GM19239 (cell line): ENCODE data around the gene PBLD.

Experiments used
- DNase-seq: peaks from one replicate; pipeline ENCODE4 v3.0.0; 2011; ENCODE audit warnings: low spot score; ENCODE audit not compliant: insufficient read length
- FAIRE-seq: peaks from 2 replicates; lab custom pipeline; 2011; peaks lifted over from hg19 to GRCh38; lab: Jason Lieb, UNC

PBLD gene

DNA sequence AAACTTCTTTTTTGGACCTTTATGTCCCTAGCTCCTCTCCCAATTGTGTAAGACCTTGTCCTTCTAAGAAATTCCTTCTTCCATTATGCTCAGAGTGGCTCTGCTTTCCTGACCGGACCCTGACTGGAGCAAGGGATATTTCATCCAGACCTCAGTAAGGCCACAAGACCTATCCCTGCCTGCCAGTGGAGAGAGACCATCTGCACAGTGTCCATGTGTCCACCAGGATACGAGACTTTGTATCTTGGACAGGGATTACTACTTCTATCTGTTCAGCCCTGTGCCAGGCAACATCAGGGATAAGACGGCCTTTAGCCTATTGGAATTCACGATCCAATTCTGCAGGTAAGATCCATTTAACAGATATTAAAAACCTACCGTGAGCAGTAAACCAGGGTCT lies 93.7 kb downstream of the PBLD start:
- DNase-seq (no peak), FAIRE-seq (no peak)

DNA sequence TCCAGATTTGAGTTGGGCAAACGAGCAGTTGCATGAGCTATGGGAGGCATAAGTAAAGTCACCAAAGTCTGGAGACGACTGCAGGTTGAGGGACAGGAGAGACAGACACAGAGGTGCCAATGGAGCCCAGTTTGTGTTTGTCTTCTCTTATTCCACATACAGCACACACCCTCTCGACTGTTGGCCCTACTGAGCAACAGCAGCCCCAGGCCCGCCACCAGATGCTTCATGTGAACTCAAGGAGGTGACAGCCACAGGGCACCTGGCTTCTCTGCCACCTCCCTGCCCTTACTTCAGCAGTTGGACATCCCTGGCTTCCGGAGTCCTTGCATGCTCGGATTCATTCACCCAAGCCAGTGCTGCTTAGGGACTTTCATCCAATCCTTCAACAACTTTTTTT lies 94.4 kb downstream of the PBLD start:
- no peak for DNase-seq

DNA sequence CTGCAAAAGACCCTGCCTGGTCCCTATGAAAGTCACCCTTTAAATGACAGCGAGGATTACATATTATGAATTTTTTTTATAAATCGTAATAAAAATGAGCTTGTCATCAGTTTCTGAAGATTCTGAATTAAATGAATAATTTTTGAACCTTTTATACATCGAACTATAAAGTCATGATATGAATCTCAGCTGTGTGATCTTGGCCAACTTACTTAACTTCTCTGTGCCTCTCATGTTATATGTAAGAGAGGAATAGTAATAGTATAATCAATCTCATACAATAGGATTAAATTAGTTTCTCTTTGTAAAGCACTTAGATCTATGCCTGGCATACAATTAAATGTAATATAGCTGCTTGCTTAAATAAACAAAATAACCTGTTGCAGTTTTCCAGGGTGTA lies 95.6 kb downstream of the PBLD start:
- FAIRE-seq: no peak

More for the DNA sequence above, 94.4 kb downstream of the PBLD start:
- no peak for FAIRE-seq

DNA sequence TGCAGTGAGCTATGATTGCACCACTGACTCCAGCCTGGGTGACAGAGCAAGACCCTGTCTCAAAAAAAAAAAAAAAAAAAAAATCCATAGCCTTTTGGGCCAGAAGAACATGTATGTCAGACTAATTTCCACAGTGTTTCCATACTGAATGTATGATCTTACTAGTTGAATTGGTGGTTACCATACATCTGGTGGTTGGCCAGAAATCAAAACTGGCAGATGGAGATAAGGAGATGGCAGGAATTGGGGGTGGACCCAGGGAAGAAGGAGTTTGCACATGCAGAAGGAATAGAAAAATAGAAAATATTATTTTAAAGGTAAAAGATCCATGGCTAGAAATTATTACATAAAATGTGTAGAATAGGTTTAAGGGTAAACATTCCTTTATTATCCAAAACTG lies 97.1 kb downstream of the PBLD start:
- FAIRE-seq (no peak), DNase-seq (no peak)

More for the DNA sequence above, 95.6 kb downstream of the PBLD start:
- DNase-seq: no peak

DNA sequence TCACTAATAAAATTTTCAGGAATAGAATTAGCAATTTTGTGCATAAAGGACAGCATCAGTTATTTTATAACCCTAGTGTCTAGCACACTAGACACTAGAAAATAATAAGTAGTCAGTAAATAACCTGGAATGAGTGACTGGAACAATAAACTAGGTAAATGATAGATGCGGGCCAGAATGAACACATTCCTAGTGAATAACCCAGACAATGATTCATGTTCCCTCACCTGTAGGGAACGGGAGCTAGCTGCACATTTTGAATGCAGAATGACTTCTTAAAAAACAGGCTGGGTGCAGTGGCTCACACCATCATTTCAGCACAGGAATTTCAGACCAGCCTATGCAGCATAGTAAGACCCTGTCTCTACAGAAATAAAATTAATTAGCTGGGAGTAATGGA lies 97.6 kb downstream of the PBLD start:
- no peak for FAIRE-seq
- no peak for DNase-seq

DNA sequence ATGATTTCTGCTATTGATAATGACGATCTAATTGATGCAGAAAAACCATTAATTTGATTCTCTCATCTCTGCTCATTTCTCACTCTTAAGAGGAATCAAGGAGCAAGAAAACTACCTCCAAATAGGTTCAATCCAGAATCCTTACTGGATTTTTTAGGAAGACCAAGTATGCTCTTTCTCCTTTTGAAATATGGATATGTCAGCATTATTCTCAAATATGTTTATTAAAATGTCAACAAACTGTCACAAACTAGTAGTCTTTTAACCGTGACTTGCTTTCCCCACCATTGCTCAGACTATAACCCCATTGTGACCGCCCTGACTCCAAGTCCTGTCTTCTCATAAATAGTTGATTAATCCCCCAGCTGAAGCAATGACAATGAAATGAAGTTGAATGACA lies 99.7 kb downstream of the PBLD start:
- DNase-seq (no peak), FAIRE-seq (no peak)
